Measurements from ENCODE around the gene NDUFS8. TPM values are rescaled to one million over a fixed set of nuclear protein-coding genes. Genes with fewer than 3 reads are reported as not detected.

The NDUFS8 gene
- total RNA-seq, 1 experiment from 2014 or later, result 214 TPM

DNA sequence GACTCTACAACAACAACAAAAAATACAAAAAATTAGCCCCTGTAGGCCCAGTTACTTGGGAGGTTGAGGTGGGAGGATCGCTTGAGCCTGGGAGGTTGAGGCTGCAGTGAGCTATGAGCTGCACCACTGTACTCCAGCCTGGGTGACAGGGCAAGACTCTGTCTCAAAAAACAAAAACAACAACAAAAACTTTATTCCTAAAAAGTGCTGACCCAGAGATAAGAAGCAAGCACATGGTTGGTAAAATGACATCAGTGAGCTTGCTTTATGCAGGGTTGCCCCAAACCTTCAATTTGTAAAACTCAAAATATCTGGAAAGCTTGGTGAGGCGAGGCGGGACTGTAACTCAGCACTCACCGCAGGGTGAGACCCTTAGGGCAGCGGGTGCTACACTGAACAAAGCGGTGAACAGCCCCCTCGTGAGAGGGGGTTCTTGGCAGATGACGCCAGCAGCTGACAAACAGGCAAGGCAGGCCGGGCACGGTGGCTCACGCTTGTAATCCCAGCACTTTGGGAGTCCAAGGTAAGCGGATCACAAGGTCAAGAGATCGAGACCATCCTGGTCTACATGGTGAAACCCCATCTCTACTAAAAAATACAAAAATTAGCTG lies 4.9 kb downstream of the NDUFS8 start:
- peak overlapping the region in 1 of 3 experiments; percentile 48; a peak in 1 of 7 replicates for H3K27ac Mint-ChIP-seq
- peaks cover 5% of the 10 kb centered on the region for H3K79me1 ChIP-seq (ENCODE audit: insufficient read depth, low read depth, low read length, poor library complexity, severe bottlenecking)
- DNase-seq, result no peak

More for the DNA sequence above, 4.9 kb downstream of the NDUFS8 start:
- H3K9me3 ChIP-seq (ENCODE audit: control insufficient read depth, low read depth, low read length), result no peaks in the 10 kb centered on the region
- Mint-ChIP-seq H3K4me1 (peaks cover 13 to 18% of the 10 kb centered on the region in 2 experiments), H3K4me3 (no peak overlapping the region), H3K27me3 (ENCODE audit: low read depth) (no peaks in the 10 kb centered on the region), H3K36me3 (ENCODE audit: insufficient read depth in 1 of 3, low read depth in 3 of 3) (peaks cover 11 to 34% (median 16%) of the 10 kb centered on the region in 3 experiments; a peak in 6 of 7 replicates), H3K9me3 (no peaks in the 10 kb centered on the region)
- H3K27ac ChIP-seq (ENCODE audit: insufficient read length, low read depth, low read length), result no peak overlapping the region
- no peak overlapping the region for H3K9ac ChIP-seq (ENCODE audit: extremely low read depth, insufficient read length, low read length)
- WGBS (ENCODE audit: extremely low coverage, insufficient read length, low lambda C conversion rate), result no CpG with 5 or more reads among the region's 13 CpGs
- H4K20me1 ChIP-seq (ENCODE audit: control insufficient read depth, insufficient read depth, insufficient read length), result no peaks in the 10 kb centered on the region
- H4K5ac ChIP-seq (ENCODE audit: insufficient read length, low read depth, low read length), result no peak overlapping the region
- no peak overlapping the region for H3K18ac ChIP-seq (ENCODE audit: insufficient read length, low read depth, low read length)
- no peak overlapping the region for H2AK5ac ChIP-seq (ENCODE audit: insufficient read length, low read length)
- no peaks in the 10 kb centered on the region; the same call in 1 of the 2 replicates for H3K4me1 ChIP-seq (ENCODE audit: insufficient read depth, low read length)
- H3K4ac ChIP-seq (ENCODE audit: low read depth, low read length), result no peak overlapping the region
- no peak overlapping the region for H3K14ac ChIP-seq (ENCODE audit: insufficient read depth, low read length)
- H2BK5ac ChIP-seq (ENCODE audit: insufficient read length, low read length), result no peak overlapping the region
- H3K23ac ChIP-seq (ENCODE audit: insufficient read length, low read depth, low read length), result no peak overlapping the region
- H3T11ph ChIP-seq (ENCODE audit: low read length), result no peak overlapping the region
- H3K27me3 ChIP-seq (ENCODE audit: insufficient read depth, low read length), result no peaks in the 10 kb centered on the region
- no peak overlapping the region for H4K91ac ChIP-seq (ENCODE audit: insufficient read length, low read depth, low read length)
- H2BK120ac ChIP-seq (ENCODE audit: low read depth, low read length, poor library complexity, severe bottlenecking), result no peak overlapping the region
- no peak overlapping the region for H2BK12ac ChIP-seq (ENCODE audit: insufficient read length, low read depth, low read length)
- H2BK15ac ChIP-seq (ENCODE audit: low read depth, low read length), result no peak overlapping the region
- no peak overlapping the region for H2AFZ ChIP-seq (ENCODE audit: low read length)
- H3K56ac ChIP-seq (ENCODE audit: insufficient read length, low read depth, low read length), result no peak overlapping the region
- no peaks in the 10 kb centered on the region for H3K23me2 ChIP-seq (ENCODE audit: insufficient read length, low read depth, low read length, poor library complexity, severe bottlenecking)
- no peak overlapping the region for H2BK20ac ChIP-seq (ENCODE audit: low read depth, low read length, poor library complexity, severe bottlenecking)
- TF ChIP-seq, protein P1, sequence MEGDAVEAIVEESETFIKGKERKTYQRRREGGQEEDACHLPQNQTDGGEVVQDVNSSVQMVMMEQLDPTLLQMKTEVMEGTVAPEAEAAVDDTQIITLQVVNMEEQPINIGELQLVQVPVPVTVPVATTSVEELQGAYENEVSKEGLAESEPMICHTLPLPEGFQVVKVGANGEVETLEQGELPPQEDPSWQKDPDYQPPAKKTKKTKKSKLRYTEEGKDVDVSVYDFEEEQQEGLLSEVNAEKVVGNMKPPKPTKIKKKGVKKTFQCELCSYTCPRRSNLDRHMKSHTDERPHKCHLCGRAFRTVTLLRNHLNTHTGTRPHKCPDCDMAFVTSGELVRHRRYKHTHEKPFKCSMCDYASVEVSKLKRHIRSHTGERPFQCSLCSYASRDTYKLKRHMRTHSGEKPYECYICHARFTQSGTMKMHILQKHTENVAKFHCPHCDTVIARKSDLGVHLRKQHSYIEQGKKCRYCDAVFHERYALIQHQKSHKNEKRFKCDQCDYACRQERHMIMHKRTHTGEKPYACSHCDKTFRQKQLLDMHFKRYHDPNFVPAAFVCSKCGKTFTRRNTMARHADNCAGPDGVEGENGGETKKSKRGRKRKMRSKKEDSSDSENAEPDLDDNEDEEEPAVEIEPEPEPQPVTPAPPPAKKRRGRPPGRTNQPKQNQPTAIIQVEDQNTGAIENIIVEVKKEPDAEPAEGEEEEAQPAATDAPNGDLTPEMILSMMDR (conservative IDR thresholded peaks at IDR 0.05), result no peak
- H4K8ac ChIP-seq (replicated peaks; ENCODE audit: insufficient read length, low read depth, low read length), result no peak overlapping the region
- H3K79me2 ChIP-seq (ENCODE audit: insufficient read depth, low read length), result no peaks in the 10 kb centered on the region
- no peak overlapping the region for H3K4me2 ChIP-seq (ENCODE audit: insufficient read depth, insufficient read length, low read length)
